ENCODE data around the gene UBR7.

- TF ChIP-seq CTCF (IDR thresholded peaks at IDR 0.05; ENCODE audit: borderline replicate concordance, extremely low read depth, low read length, poor library complexity, severe bottlenecking) (no peak), EZH2 (IDR thresholded peaks at IDR 0.05; ENCODE audit: borderline replicate concordance, low read depth, low read length, severe bottlenecking) (no peak)
Measured at GRCh38 chr14:93249128-93249831, 42.2 kb downstream of the UBR7 start.

Data from DND-41 (cell line).